OCI-LY1 (cell line): ENCODE data around the gene TFAP2E.

Experiments
- CTCF ChIP-seq: fragments of 200-600 bp; sonication (generic), shearing (Covaris generic); IDR thresholded peaks from 2 replicates; pipeline ENCODE4 v1.5.1; 2017; ENCODE audit warnings: mild to moderate bottlenecking, antibody characterized with exemption, low read length, moderate library complexity, mixed read lengths
- EZH2 ChIP-seq: fragments of 200-600 bp; sonication (generic), shearing (Covaris generic); IDR thresholded peaks from 2 replicates; pipeline ENCODE4 v1.8.0; 2017; ENCODE audit warnings: borderline replicate concordance, mixed run types, mild to moderate bottlenecking, antibody characterized with exemption, low read length, moderate library complexity, mixed read lengths

GRCh38 chr1:35574655-35575415 lies 1.7 kb downstream of the TFAP2E start:
- TF ChIP-seq EZH2 (no peak), CTCF (no peak)
